Activated naive CD8-positive, alpha-beta T cell treated with anti-CD3 and anti-CD28 coated beads, Interleukin-2, amount 50 U/mL, for 24 hours (primary cell): ENCODE results near the gene CREB3L2.
A peak's percentile ranks its signal among the peaks of the same experiment; 100 is the strongest.

ENCODE experiments used
- ATAC-seq: fragments of 150-1000 bp; cut with Tn5 transposase; one replicate; pipeline ENCODE4 v1.10.0; 2021
- DNase-seq: peaks from one replicate; pipeline ENCODE4 v3.0.0; 2021
- H3K27ac Mint-ChIP-seq: one replicate; pipeline ENCODE4 v1.8.0; 2021; ENCODE audit warnings: mild to moderate bottlenecking, mixed read lengths
- H3K27me3 Mint-ChIP-seq: one replicate; pipeline ENCODE4 v1.8.0; 2021; ENCODE audit warnings: mixed read lengths
- H3K36me3 Mint-ChIP-seq: one replicate; pipeline ENCODE4 v1.8.0; 2021; ENCODE audit warnings: low read depth, mixed read lengths
- H3K4me1 Mint-ChIP-seq: one replicate; pipeline ENCODE4 v1.8.0; 2021; ENCODE audit warnings: mixed read lengths
- H3K4me3 Mint-ChIP-seq: one replicate; pipeline ENCODE4 v1.8.0; 2021; ENCODE audit warnings: mild to moderate bottlenecking, moderate library complexity, mixed read lengths
- H3K9me3 Mint-ChIP-seq: one replicate; pipeline ENCODE4 v1.8.0; 2021; ENCODE audit warnings: mixed read lengths

The CREB3L2 gene

DNA sequence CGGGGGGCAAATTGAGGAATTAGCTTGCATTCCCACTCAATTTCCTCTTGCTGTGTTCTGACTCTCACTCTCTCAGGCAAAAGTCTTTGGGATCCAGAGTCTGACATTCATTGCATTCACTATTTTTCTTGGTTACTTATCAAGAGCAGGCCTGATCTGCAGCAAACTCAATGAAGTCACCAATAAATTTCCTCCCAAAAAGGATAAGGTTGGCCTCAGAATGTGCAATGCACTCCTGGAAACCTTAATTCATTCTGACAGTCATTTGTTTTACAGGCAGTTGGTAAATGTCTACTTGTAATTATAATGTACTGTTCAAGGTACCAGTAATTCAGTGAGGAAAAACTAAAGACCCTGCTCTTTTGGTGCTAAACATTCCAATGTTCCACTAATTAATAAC, 148.8 kb downstream of the CREB3L2 start:
- no peak for DNase-seq
- no peak for ATAC-seq
- H3K4me3 Mint-ChIP-seq, result no peak overlapping the region
- H3K27me3 Mint-ChIP-seq, result peaks cover 13% of the 10 kb centered on the region
- peaks cover 2% of the 10 kb centered on the region for H3K36me3 Mint-ChIP-seq
- no peak overlapping the region for H3K27ac Mint-ChIP-seq
- H3K4me1 Mint-ChIP-seq, result peaks cover 13% of the 10 kb centered on the region
- peaks cover 8% of the 10 kb centered on the region for H3K9me3 Mint-ChIP-seq

DNA sequence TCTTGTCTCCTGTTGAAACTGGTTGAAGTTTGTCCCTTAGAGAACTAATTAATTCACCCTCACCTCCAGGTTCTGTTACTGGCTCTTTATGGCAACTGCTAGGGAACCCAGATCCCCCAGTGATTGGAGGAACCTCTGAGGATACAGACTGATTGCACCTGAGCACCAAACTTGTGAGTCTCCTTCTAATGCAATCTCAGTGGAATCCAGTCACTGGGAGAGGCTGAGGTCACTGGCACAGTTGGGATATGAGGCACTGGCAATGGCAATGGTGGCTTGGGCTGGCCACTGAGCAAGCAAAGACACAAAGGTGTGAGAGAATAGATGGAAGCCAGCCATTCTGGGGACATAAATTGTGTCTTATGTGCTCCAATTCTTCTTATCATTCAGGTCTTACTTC, 149.8 kb downstream of the CREB3L2 start:
- DNase-seq, result no peak
- no peak for ATAC-seq
- Mint-ChIP-seq H3K27me3 (peaks cover 22% of the 10 kb centered on the region), H3K36me3 (peaks cover 2% of the 10 kb centered on the region), H3K27ac (no peak overlapping the region), H3K9me3 (peaks cover 8% of the 10 kb centered on the region), H3K4me3 (no peak overlapping the region), H3K4me1 (peaks cover 18% of the 10 kb centered on the region)

DNA sequence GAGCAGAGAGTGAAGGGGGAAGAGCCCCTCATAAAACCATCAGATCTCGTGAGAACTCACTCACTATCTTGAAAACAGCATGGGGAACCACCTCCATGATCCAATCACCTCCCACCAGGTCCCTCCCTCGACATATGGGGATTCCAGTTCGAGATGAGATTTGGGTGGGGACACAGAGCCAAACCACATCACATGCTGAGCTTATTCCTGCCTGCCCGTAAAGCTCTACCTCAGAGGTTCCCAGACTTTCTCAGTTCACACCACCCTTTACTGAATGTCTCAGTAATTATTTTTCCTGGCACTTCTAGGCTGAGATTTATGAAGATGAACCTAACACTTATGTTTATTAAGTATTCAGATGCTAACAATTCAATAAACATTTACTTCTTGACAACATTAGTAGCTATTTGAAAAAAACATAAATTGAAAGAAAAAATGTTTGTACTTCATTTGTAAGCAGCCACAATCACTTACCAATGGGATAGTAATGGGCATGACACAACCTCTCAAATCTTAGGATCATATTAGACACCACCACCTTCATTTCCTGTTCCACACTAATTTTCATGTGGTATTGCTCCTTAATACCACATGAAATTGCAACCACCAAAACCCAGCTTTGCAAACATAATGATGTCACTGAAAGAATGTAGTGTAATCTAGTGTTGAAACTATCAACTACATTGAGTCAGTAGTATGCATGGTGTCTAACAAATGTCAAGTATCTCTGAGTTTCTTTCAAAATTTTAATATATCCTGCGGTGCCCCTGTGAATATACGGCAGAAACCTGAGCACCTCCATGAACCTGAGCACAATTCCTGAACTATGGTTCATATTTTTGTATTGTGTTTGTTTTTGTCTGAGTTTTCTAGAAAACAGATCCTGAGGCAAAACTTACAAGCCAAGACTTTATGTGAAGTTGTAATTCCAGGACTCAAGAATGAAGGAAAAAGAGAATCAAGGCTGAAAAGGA, 150.6 kb downstream of the CREB3L2 start:
- Mint-ChIP-seq H3K9me3 (peaks cover 8% of the 10 kb centered on the region), H3K27ac (no peak overlapping the region), H3K36me3 (peaks cover 2% of the 10 kb centered on the region), H3K4me1 (peaks cover 18% of the 10 kb centered on the region), H3K4me3 (no peak overlapping the region), H3K27me3 (peaks cover 22% of the 10 kb centered on the region)
- DNase-seq (no peak), ATAC-seq (peak; percentile 69)

DNA sequence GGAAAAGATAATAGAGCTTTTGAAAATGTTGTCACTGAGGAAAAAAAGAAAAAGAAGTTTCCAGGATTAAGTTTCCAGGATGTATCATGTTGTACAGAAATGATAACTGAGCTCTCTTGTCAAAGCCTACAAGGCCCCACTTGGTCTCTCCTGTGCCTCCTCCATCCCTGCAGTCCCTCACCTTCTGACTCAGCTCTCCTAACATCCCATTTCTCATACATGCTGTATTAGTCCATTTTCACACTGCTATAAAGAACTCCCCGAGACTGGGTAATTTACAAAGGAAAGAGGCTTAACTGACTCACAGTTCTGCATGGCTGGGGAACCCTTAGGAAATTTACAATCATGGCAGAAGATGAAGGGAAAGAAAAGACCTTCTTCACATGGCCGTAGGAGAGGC, 151.3 kb downstream of the CREB3L2 start:
- peaks cover 20% of the 10 kb centered on the region for H3K4me1 Mint-ChIP-seq
- peaks cover 2% of the 10 kb centered on the region for H3K36me3 Mint-ChIP-seq
- ATAC-seq, result no peak
- H3K27me3 Mint-ChIP-seq, result peaks cover 29% of the 10 kb centered on the region
- no peak for DNase-seq
- H3K4me3 Mint-ChIP-seq, result no peak overlapping the region
- no peak overlapping the region for H3K27ac Mint-ChIP-seq
- H3K9me3 Mint-ChIP-seq, result peaks cover 8% of the 10 kb centered on the region

DNA sequence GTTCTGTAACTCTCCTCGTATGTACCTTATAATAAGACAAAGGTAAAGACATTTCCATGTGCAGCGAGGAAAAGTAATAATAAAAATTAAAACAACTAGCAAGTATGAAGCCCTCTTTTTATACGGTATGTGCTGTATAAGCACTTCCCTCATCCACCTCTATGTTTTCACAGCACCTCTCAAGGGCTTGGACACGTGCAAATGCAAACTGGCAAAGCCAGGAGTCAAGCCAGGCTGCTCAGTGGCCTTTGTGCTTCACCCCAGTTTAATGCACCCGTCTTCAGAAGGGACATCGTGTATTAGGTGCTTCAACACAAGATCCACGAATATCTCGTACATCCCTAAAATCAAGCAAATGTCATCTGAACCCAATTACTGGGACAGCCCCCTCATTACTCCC, 153.8 kb downstream of the CREB3L2 start:
- Mint-ChIP-seq H3K27ac (no peak overlapping the region), H3K9me3 (peaks cover 8% of the 10 kb centered on the region), H3K4me1 (peaks cover 22% of the 10 kb centered on the region), H3K27me3 (peaks cover 51% of the 10 kb centered on the region), H3K36me3 (peaks cover 2% of the 10 kb centered on the region), H3K4me3 (peak overlapping the region; percentile 24)
- DNase-seq (no peak), ATAC-seq (no peak)

DNA sequence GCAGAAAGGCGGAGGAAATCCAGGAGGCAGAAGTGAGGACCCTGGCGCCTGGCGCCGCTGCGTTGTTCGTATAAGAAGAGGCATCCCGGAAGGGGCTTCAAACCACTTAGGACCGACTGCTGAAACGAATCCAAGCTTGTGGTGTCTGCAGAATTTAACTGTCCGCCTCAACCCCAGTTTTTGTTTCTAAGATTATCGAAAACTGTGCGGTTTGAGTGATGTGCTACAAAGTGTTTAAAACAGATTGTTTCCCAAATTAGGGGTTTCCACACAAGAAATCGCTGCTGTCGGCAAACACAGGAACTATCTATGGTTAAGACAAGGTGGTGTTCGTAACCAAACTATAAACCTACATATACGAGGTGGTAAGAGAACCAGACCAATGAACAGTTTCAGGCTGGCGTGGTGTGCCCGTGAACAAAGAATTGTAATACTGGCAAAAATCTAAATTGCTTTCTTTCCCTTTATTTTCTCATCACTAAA, 154.3 kb downstream of the CREB3L2 start:
- DNase-seq, result no peak
- Mint-ChIP-seq H3K9me3 (peaks cover 8% of the 10 kb centered on the region), H3K27me3 (peaks cover 54% of the 10 kb centered on the region), H3K4me1 (peaks cover 22% of the 10 kb centered on the region), H3K27ac (no peak overlapping the region), H3K4me3 (peak overlapping the region; percentile 24), H3K36me3 (peaks cover 2% of the 10 kb centered on the region)
- no peak for ATAC-seq

DNA sequence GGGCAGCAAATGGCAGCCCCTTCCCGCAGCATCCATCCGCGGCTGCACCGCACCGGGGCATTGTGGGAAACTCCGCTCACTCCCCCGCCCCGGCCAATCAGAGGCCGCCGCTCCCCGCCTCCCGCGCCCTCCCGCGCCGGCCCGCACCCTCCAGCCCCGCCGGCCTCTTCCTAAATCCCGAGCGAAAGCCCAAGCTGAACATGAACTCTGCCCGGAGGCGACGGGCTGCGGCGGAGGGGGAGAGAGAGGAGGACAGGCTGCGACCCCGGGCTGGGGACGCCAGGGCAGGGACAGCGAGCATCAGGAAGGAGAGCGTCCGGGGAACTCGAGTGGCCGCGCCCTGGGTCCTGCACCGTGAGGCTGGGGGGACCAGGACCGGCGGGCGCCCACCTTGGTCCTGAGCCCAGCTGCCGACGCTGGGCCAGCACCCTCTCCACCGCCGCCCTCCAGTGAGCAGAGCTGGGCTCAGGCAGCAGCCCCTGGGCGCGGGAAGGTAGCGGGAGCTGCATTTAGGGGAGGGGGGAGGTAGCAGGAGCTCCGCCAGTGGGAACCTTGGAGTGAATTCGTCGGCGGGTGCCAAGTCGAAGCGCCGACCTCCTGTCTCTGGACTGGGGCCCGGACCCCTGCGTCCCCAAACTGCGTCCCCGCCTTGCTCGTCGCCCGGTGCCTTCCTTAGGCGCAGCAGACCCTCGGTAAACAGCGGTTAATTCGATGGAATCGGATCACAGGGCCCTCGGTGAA, 154.9 kb downstream of the CREB3L2 start, which contains the start of gene DGKI:
Gene DGKI (minus strand): TSS at position 148 of the 741 bp plus-strand sequence.
- H3K4me1 Mint-ChIP-seq, result peaks cover 22% of the 10 kb centered on the region
- ATAC-seq, result peak; percentile 16
- peaks cover 58% of the 10 kb centered on the region for H3K27me3 Mint-ChIP-seq
- no peak for DNase-seq
- H3K36me3 Mint-ChIP-seq, result peaks cover 2% of the 10 kb centered on the region
- H3K9me3 Mint-ChIP-seq, result peaks cover 8% of the 10 kb centered on the region
- H3K4me3 Mint-ChIP-seq, result peak within 1 kb of the TSS; percentile 52
- H3K27ac Mint-ChIP-seq, result no peak within 1 kb of the TSS

DNA sequence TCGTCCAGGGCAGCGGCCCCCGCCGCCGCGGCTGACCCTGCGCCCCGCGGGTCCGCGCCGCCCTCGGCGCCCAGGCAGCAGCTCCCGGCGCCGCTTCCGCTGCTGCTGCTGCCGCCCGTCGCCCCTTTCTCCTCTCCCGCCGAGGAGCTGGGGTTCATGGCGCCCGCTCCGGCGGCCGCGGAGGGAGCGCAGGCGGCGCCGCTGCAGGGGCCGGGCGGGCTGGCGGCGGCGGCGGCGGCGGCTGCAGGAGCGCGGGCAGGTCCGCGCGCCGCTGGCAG, 155.4 kb downstream of the CREB3L2 start:
- Mint-ChIP-seq H3K9me3 (peaks cover 8% of the 10 kb centered on the region), H3K4me1 (peaks cover 19% of the 10 kb centered on the region), H3K27ac (no peak overlapping the region), H3K4me3 (no peak overlapping the region), H3K27me3 (peaks cover 63% of the 10 kb centered on the region), H3K36me3 (peaks cover 2% of the 10 kb centered on the region)
- no peak for ATAC-seq
- no peak for DNase-seq

DNA sequence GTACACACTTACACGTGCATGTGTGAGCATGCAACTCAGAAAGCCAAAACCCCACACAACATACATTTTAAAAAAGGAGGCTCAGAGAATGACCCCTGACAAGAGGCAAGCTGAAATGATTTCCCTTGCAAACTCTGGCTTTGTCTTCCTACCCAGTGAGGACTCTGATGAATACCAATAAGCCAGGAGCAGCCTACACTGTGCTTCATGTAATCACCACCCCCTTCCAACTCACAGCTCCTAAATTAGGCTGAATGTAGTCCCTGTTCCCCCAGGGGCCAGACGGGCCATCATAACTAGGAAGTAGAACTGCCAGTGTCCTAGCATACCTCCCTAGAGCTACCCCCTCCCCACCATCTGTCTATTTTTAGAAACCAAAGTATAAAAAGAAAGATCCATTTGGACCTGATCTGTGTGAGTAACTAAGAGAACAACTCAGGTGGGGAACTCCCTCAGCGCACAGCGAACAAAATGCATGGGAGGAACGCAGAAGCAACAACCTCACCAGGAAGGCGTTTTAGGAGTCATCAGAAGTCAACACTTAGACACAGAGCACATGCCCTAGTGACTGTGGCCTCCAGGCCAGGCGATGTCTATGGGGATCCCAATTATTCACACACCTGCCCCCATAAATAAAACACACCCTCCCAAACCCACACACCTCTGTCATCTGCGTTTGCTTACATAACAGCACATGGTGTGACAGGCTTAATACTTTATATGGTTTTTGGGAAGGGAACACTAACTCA, 157.0 kb downstream of the CREB3L2 start:
- no peak for ATAC-seq
- Mint-ChIP-seq H3K27me3 (peaks cover 70% of the 10 kb centered on the region), H3K4me1 (peaks cover 8% of the 10 kb centered on the region), H3K4me3 (no peak overlapping the region), H3K27ac (no peak overlapping the region), H3K9me3 (peaks cover 4% of the 10 kb centered on the region), H3K36me3 (no peaks in the 10 kb centered on the region)
- no peak for DNase-seq

DNA sequence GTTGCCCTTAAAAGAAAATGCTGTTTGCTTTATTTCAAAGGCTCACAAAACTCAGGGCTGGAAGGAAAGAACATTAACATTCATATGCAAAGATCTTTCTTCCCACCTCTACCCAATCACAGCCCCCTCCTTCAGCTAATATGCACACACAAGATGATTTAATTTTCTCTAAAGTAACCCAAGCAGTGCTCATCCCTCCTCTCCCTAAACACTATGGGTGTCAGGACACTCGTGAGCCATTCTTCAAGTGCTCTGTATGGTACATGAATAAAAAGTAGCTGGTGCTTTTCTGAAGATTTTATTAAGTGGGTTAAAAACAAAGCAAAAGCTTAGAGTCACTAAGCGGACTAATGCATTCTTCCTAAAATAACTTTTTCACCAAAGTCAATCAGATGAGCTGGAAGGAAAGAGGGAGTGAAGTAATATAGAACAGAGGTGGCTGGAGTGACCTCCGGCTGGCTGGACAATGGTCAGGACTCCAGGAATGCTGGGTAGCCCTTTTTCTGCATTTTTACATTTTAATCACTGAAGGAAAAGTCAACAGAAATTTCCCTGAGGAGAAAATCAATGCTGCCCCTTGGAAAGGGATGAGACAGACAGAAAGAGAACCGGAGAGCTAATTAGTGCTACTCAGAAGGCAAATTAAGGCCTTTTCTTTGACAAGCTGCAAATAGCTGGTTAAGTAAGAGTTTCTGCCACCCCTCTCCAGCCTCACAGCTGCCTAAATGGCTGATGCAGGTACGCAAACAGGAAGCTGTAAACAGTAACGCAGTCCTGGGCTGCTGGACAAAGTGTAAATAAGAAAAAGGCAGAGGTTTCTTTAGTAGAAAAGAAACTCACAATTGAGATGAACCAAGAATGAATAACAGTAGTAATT, 161.7 kb downstream of the CREB3L2 start:
- Mint-ChIP-seq H3K9me3 (no peaks in the 10 kb centered on the region), H3K27ac (no peak overlapping the region), H3K27me3 (peaks cover 59% of the 10 kb centered on the region), H3K4me1 (peaks cover 2% of the 10 kb centered on the region), H3K36me3 (no peaks in the 10 kb centered on the region), H3K4me3 (no peak overlapping the region)
- ATAC-seq, result no peak
- DNase-seq, result no peak

DNA sequence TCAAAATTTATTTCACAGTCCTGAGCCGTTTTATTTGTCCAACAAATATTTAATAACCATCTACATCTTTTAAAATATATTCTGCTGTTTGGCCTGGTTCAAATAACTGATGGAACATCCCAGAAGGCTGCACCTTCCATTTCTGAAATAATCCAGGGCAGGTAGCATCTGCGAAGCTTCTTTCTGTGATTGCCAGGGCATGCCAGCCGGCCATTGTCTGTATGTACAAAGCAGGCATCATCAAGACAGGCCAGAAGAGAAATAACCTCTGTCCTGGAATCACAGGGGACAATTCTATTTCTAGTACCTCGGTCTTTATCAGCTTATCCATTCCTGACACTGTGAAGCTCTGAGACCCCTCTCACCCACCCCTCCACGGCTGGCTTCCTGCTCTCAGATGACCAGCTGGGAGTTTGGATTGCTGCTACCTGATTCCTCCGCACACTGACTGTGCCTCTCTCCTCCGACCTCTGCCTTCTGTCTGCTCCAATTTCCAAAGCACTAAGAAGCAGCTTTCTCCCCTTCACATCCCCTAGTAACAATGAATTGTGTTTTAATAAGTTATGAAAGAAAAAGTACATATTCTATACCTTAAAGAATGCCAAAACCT, 163.1 kb downstream of the CREB3L2 start:
- Mint-ChIP-seq H3K4me3 (no peak overlapping the region), H3K27me3 (peaks cover 48% of the 10 kb centered on the region), H3K9me3 (no peaks in the 10 kb centered on the region)

DNA sequence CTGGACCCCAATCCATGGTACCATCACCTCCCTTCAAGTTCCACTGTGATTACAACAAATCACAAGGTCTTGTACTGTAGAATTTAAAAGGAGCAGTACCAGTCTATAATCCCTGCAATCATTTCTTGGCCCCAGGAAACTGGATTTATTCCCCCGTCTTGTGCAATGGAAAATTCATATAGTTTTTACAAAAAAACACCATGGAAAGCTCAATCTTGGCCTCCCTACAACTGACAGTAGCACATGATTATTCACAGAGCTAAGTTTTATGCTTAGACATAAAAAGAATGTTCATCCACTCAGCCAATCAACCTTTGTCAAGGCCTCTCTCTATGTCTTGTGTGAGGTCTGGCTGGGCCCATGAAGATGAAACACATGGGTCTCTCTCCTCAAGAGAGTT, 165.3 kb downstream of the CREB3L2 start:
- Mint-ChIP-seq H3K27me3 (peaks cover 33% of the 10 kb centered on the region), H3K4me3 (no peak overlapping the region), H3K4me1 (no peaks in the 10 kb centered on the region), H3K27ac (no peak overlapping the region), H3K36me3 (peaks cover 5% of the 10 kb centered on the region), H3K9me3 (peaks cover 11% of the 10 kb centered on the region)
- ATAC-seq, result no peak
- DNase-seq, result no peak

More for the DNA sequence above, 163.1 kb downstream of the CREB3L2 start:
- Mint-ChIP-seq H3K27ac (no peak overlapping the region), H3K4me1 (no peaks in the 10 kb centered on the region), H3K36me3 (no peaks in the 10 kb centered on the region)
- ATAC-seq (no peak), DNase-seq (no peak)

DNA sequence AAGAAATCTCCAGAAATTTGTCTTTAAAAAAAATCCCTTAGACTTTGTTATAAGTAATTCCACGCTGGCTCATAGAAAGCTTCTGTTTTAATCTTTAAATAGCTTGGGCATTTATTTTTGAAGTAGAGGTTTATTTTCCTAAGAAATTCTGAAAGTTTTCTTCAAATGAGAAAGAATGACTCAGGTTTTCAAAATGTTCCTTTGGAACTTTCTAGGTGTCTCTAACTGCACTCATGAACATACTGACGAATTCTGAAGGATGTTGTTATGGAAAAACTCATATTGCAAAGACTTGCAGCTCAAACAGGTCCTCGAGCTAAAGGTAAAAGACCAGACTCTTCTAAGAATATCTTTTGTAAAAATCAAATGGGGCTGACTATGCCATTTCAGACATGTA, 165.8 kb downstream of the CREB3L2 start:
- ATAC-seq, result no peak
- peaks cover 5% of the 10 kb centered on the region for H3K36me3 Mint-ChIP-seq
- H3K4me3 Mint-ChIP-seq, result no peak overlapping the region
- H3K4me1 Mint-ChIP-seq, result no peaks in the 10 kb centered on the region
- peaks cover 11% of the 10 kb centered on the region for H3K9me3 Mint-ChIP-seq
- no peak overlapping the region for H3K27ac Mint-ChIP-seq
- DNase-seq, result no peak
- H3K27me3 Mint-ChIP-seq, result peaks cover 34% of the 10 kb centered on the region
